Urothelium cell line (cell line): ENCODE data around the gene HOXA10.
A peak's percentile ranks its signal among the peaks of the same experiment; 100 is the strongest.

Source experiments
- DNase-seq: peaks from one replicate; pipeline ENCODE4 v3.0.0; 2011; ENCODE audit warnings: low spot score, mixed read lengths
- FAIRE-seq: peaks from 2 replicates; lab custom pipeline; 2011; peaks lifted over from hg19 to GRCh38; lab: Jason Lieb, UNC

HOXA10 gene

GRCh38 chr7:27133409-27134231 is 40.5 kb downstream of the HOXA10 start:
- FAIRE-seq = no peak
- no peak for DNase-seq

DNA sequence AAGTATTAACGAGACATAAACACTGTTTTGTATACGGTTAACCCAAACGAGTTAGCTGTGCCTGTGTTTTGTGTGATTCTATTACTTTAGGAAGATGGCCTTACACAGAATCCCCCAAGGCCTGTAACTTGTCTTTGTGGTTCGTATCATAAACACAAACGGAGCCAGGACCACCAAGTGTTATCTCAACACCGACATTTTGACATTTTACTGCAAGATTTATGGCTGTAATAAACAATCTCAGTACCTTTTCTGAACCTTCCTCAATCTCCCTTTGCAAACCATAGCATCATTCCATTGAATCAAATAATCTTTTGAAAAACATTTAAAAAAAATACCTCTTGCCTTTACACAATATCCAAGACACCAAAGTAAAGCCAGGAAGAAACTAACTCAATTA is 41.1 kb downstream of the HOXA10 start:
- DNase-seq = no peak
- no peak for FAIRE-seq

- FAIRE-seq = no peak
- DNase-seq = no peak
Observed at GRCh38 chr7:27132214-27132613, 41.9 kb downstream of the HOXA10 start.

DNA sequence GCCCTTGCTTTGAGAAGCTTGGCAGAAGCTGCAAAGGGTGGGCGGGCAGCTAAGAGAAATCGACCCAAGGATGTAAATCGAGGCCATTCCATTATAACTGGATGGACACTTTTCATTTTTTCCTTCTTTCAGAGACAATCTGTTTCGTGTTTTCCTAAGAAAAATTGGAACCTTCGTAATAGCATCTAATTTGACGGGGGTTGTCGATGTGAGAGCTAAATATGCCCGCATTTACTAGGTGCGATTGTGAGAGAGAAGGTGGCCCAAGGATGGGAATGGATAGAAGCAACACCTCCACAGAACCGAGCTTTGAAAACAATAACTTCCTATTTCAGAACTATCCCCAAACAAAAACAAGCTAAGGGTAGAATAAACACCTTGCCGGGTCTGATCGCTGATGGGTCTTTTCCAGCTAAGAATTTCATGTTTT is 42.7 kb downstream of the HOXA10 start:
- no peak for FAIRE-seq
- no peak for DNase-seq

GRCh38 chr7:27130540-27131389 is 43.4 kb downstream of the HOXA10 start, which contains the start of gene HOXA4:
Gene HOXA4 (minus strand): TSS chr7:27130757. CDS start chr7:27130733, 24 bp downstream.
- DNase-seq = peak; percentile 98
- peak; percentile 98 for FAIRE-seq

GRCh38 chr7:27129729-27130539 is 44.2 kb downstream of the HOXA10 start:
- DNase-seq (peak; percentile 83), FAIRE-seq (peak; percentile 42)

- no peak for DNase-seq
- no peak for FAIRE-seq
Observed at GRCh38 chr7:27128776-27129728, 45.1 kb downstream of the HOXA10 start.

DNA sequence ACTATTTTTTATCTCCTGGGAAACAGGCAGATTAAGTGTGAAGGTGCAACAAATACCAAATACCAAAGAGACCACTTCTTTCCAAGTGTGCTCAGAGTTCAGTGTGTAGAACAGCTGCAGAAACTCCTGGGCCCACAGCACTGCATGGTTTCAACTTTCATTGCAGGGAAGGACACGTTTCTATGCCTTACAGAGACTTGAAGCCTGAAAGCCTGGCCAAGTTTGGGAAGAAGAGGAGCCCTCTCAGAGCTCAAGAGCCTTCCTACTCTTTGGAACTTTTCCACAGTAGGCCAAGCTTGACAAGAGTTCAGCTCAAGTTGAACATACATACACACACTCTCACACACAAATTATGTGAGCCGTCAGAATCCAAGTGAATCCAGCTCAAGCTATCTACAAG is 46.1 kb downstream of the HOXA10 start:
- peak; percentile 13 for FAIRE-seq

GRCh38 chr7:27126596-27127327 is 47.4 kb downstream of the HOXA10 start:
- FAIRE-seq (no peak), DNase-seq (no peak)

More for the DNA sequence above, 46.1 kb downstream of the HOXA10 start:
- no peak for DNase-seq

DNA sequence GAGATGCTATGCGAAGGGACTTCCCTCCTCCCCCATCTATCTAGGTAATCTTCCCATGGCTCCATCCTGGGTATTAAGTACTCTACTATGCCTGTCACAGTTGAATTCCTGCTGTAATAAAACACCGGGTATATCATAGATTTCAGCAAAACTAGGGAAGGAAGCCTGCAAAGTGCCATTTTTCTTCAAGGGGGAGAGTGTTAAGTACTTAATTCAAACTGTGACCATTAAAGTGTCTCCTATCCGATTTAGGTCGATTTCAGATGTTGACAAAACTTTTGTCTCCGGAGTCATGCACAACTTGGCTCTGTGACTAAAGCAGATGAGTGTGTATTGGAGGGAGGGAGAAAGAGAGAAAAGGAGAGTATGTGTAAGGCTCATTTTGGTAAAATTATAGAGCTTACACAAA is 48.1 kb downstream of the HOXA10 start:
- FAIRE-seq (no peak), DNase-seq (no peak)

- DNase-seq (no peak), FAIRE-seq (no peak)
Observed at GRCh38 chr7:27124902-27125689, 49.0 kb downstream of the HOXA10 start.

DNA sequence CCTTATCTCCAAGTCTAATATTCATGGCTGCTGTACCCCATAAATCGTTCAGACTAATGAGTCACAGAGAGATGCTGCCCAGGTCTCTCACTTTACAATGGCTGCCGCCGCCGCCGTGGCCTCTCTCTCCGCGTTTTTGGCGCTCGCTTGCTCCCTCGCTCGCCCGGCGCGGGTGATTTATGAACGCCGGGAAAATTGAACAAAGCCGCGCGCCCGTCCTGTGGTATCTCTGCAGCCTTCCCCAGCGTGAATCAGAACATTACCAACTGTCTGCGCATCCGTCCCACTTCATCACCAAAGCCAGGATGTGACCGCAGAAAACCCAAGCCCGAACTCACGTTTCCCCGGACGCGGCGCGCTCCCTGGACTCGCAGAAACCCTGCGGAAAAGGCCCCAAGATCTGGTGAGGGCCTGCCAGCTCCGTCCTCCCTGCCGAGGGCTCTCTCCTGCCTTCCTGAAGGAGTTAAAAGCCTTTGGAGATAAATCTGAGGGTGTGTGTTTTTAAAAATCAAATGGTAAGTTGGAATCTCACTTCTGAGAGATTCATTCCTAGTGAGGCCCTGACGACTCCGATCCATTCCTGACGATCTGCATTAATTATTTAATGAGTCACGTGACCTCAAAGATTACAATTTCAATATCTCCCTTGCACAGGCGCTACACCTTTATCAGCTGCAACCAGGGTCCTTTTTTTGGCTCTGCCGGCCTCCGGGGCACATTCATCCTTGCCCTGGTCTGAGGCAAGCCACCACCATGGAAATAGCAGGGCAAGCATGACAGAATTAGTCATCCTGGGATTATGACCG is 49.8 kb downstream of the HOXA10 start:
- DNase-seq (no peak), FAIRE-seq (no peak)

DNA sequence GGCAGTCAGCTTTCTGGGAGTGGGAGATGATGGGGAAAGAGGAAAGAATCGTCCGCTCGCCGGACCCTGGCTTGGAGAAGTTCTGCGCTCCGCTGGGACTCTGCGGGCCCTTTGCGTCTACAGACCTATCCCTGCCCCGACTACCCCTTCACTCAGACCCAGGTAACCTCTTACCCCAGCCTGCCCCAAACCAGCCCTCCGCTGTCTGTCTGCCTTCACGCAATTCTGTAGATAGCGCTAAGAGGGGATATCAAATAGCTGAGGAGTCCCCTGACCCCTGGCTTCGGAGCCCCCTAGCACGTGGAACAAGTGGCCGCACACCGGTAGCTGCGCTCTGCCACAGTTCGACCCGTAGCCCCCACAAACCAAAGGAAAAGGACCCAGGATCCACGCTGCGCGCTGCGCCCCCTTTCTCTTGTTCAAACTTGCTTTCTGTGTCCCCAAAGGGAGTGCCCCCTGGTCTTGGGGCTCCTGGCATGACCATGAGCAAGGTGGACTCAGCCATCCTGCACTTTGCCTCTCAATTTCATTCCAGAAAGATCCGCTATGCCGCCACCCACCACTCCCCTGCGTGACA is 50.6 kb downstream of the HOXA10 start:
- no peak for FAIRE-seq
- no peak for DNase-seq

GRCh38 chr7:27123007-27123476 is 51.1 kb downstream of the HOXA10 start:
- DNase-seq (no peak), FAIRE-seq (no peak)

- no peak for FAIRE-seq
- DNase-seq = no peak
Observed at GRCh38 chr7:27122077-27122910, 51.8 kb downstream of the HOXA10 start.

DNA sequence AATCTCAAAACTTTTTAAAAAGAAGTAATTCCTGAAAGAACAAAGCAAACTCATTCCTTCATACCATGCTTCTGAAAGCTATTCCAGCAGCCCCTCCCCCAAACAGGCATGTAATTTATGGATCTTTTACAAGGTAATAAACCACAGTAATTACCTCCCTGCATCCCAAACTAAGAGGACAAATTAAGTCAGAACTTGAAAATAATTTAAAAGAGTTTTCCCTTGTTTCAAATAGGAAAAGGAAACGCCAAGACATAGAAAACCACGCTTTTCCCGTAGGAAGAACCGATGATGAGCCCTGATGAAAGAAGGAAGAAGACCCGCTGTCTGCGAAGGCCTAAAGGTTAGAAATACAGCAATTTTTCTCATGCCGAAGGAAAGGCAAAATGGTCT is 52.4 kb downstream of the HOXA10 start:
- FAIRE-seq (no peak), DNase-seq (no peak)
